SHP77 treated with DMSO at 0.1 percent for 48 hours (cell line): ENCODE measurements around the gene SLC34A3.
"Not testable (repeated sequence)": the region's sequence is repeated elsewhere in the genome, so short reads cannot be mapped to it uniquely, and the experiment has no call there.

Experiments
- DNase-seq: peaks from one replicate; lab custom pipeline; 2025; lab: John Stamatoyannopoulos, UW

Gene SLC34A3

DNA sequence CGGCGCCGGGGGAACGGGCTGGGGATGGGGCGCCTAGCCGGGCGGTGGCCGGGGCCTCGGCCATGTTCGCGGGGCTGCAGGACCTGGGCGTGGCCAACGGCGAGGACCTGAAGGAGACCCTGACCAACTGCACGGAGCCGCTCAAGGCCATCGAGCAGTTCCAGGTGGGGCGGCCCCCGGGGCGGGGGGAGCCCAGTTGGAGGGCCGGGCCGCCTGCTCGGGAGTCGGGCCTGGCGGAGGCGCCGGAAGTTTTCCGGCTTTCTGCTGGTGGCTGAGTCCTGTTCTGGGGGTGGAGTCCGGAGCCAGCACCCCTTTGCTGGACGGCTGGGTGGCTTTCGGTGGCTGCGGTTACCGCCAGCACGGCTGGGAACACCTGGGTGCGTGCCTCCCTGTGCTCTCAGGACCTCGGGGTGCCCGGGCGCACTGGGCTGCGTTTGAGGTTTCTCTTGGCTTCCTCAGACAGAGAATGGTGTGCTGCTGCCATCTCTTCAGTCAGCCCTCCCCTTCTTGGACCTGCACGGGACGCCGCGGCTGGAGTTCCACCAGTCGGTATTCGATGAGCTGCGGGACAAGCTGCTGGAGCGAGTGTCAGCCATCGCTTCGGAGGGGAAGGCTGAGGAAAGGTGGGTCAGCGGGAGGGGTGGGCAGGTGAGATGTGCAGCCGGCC lies 24.9 kb downstream of the SLC34A3 start:
- no peak for DNase-seq

DNA sequence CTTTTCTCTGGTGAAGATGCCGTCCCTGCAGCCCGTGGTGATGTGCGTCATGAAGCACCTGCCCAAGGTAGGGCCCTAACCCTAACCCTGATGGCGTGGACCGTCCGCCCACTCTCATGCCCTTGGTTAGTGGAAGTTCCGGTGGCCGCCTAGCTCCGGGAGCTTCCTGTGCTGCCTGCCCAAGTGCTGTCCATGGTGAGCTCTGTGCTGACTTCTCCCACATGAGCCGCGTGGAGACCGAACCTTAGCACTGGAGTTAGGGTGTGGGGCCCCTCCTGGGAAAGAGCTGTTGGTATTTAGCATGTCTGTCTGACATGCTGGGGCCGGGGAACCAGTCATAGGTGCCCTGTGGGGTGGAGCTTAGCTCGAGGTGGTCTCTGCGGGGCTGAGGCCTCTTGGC lies 25.7 kb downstream of the SLC34A3 start:
- no peak for DNase-seq

DNA sequence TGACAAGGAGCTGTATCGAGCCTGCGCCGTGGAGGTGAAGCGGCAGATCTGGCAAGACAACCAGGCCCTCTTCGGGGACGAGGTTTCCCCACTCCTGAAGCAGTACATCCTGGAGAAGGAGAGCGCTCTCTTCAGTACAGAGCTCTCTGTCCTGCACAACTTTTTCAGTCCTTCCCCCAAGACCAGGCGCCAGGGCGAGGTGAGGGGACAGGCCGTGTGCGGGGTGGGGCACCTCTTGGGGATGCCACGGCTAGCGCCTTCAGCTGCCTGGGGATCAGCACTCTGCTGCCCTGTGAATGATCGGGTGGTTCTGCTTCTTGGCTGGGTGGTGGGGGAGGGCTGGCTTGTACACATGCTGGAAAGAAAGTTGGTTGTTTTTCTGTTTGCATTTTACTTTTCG lies 26.2 kb downstream of the SLC34A3 start:
- DNase-seq, result no peak

DNA sequence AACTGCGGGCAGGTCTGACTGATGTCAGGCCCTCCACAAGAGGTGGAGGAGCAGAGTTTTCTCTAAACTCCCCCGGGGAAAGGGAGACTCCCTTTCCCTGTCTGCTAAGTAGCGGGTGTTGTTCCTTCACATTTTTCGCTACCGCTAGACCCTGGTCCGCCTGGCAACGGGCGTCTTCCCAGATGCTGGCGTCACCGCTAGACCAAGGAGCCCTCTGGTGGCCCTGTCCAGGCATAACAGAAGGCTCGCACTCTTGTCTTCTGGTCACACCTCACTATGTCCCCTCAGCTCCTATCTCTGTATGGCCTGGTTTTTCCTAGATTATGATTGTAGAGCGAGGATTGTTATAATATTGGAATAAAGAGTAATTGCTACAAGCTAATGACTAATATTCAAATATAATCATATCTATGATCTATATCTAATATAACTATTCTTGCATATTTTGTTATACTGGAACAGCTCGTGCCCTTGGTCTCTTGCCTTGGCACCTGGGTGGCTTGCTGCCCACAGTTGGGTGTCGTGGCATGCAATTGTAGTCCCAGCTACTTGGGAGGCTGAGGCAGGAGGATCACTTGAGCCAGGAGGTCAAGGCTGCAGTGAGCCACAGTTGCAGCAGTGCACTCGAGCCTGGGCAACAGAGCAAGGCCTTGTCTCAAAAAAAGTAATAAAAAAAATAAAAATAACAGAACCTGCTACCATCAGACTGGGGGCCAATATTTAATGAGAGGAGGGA lies 31.6 kb downstream of the SLC34A3 start:
- DNase-seq, result not testable (repeated sequence)

DNA sequence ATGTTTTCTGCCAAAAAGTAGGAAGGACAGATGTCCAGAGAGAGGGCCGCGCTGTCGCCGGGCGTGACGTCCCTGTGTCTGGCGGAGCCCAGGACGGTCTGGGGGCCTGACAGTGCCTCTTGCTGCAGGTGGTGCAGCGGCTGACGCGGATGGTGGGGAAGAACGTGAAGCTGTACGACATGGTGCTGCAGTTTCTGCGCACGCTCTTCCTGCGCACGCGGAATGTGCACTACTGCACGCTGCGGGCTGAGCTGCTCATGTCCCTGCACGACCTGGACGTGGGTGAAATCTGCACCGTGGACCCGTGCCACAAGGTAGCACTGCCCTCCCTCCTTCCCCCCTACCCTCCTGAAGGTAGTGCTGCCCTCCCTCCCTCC lies 32.2 kb downstream of the SLC34A3 start:
- no peak for DNase-seq

DNA sequence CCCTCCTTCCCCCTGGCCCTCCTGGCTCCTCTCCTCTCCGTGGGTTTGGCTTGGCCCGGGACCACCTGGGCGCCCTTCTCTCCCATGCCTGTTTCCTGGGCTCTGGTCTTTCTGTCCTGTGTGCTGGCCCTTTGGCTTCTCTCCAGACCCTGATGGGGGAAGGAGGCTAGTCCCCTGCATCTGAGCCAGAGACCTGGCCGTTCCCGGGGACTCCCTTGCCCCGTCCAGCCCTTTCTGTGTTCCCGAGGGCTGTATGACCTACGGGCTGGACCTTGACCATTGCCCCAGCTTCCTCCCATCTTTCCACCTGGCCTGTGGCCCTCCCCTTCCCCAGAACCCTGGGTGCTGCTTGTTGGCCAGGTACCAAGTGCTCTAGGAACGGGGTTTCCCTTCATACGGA lies 32.8 kb downstream of the SLC34A3 start:
- no peak for DNase-seq

DNA sequence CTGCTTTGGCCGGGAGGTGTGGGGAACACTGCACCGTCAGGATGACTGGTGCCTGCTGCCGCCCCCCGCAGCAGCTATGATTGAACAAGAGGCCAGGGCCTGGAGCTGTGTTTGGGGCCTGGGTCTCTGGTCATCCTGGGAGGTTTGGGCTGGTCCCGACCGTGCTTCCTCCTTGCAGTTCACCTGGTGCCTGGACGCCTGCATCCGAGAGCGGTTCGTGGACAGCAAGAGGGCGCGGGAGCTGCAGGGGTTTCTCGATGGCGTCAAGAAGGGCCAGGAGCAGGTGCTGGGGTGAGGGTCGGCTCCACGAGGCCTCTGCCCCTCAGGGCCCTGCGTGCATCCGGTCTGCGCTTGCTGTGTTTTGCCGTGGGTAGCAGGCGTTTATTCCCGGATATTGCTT lies 33.4 kb downstream of the SLC34A3 start:
- DNase-seq, result no peak

DNA sequence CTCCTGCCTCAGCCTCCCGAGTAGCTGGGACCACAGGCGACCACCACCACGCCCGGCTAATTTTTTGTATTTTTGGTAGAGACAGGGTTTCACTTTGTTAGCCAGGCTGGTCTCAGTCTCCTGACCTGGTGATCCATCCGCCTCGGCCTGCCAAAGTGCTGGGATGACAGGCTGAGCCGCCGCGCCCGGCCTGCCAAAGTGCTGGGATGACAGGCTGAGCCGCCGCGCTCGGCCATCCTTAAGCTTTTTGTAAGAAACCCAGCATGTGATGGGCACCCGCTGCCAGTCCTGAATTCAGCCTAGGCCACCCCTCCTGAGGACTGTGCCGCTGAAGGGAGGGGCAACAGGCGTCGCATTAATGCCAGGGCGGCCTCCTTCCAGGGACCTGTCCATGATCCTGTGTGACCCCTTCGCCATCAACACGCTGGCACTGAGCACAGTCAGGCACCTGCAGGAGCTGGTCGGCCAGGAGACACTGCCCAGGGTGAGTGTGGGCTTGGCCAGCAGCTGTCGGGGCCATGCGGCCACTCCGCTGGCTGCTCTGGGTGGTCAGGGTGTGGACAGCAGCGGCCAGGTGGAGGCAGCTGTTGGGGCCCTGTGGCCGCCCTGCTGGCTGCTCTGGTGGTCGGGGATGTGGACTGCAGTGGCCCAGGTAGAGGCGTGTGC lies 34.9 kb downstream of the SLC34A3 start:
- no peak for DNase-seq

DNA sequence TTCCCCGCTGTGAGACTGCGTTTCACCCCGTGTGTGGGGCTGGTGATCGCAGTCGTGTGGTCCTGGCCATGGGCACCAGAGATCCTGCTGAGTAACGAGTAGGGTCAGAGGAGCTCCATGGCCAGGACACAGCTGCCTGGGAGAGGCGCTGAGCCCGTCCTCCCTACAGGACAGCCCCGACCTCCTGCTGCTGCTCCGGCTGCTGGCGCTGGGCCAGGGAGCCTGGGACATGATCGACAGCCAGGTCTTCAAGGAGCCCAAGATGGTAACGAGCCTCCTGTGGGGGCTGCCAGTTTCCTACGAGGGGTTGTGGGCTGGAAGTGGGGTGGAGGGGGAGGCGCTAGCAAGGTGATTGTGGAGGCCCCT lies 35.4 kb downstream of the SLC34A3 start:
- no peak for DNase-seq

DNA sequence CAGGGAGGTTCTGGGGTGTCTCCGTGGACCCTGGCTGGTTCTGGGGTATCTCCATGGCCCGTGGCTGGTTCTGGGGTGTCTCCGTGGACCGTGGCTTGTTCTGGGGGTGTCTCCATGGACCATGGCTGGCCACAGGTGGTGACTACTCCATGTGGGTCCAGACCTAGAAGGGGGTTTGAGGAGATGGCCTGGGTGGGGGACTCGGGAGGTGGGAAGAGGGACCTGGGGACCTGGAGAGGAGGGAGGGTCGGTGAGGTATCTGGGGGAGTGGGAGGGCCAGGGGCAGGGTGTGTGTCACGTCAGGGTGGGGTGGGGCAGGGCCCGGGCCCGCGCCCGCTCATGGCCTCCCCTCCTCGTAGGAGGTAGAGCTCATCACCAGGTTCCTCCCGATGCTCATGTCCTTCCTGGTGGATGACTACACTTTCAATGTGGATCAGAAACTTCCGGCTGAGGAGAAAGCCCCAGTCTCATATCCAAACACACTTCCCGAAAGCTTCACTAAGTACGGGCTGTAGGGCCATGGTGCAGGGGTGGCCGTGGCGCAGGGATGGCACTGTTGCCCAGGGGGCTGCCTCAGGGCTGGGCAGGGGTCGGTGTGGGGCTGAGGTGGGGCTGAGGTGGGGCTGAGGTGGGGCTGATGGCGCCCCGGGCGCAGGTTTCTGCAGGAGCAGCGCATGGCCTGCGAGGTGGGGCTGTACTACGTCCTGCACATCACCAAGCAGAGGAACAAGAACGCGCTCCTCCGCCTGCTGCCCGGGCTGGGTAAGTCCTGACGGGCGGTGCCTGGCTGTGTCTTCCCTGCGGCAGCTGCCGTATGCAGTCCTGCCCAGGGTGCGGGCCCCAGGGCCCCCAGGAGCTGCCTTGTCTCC lies 36.1 kb downstream of the SLC34A3 start:
- DNase-seq, result no peak

DNA sequence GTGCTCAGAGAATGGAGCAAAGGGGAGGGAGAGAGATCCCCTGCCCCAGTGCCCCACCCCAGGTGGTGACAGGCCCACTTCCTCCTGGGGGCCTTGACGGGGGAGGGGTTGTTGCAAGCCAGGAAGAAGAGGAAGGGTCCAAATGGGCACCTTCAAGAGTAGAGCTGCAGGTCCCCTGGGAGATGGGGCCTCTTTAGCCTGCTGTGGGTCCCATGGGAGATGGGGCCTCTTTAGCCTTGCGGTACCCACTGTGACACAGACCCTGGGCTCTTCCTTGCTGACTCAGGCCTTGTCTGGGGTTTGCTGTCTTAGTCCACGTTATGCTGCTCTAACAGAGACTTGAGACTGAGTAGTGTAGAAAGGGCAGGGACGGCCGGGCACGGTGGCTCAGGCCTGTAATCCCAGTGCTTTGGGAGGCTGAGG lies 37.2 kb downstream of the SLC34A3 start:
- no peak for DNase-seq

DNA sequence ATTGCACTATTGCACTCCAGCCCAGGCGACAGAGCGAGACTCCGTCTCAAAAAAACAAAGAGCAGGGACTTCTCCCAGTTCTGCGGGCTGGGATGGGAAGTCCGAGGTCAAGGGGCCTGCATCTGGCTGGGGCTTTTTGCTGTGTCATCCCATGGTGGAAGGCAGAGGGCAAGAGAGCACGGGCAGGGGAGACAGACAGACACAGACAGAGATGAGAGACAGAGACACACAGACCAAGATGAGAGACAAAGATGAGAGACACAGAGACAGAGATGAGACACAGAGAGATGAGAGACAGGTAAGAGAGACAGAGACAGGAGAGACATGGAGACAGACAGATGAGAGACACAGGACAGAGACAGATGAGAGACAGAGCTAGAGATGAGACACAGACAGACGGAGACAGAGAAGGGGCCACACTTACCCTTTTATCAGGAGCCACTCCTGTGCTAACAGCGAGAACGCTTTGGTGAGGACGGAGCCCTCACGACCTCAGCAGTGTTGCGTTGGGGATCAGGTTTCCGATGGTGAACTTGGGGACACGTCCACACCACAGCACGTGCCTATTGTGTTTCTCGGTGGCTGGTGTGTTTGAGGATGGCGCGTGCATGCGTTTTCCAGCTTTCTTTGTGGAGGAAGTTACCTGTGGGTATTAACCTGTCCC lies 38.0 kb downstream of the SLC34A3 start:
- DNase-seq, result no peak

DNA sequence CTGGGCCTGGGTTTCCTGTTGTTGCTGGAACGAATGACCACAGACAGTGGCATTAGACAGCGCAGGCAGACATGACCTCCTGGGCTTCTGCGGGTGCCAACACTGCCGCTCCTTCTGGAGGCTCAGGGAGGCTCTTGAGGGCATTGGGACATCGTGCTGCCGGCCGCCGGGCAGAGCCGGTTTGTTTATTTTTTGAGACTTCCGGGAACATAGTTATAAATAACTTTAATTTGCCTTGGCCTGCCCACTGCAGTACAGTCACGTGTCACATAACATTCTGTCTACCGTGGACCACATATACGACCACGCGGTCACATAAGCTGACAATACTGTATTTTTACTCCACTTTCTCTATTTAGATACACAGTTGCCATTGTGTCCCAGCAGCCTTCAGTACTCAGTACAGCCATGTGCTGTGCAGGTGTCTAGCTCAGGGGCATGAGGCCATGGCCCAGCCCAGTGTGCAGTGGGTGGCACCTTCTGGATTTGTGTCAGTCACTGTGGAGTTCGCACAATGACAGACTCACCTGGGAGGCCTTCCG lies 38.6 kb downstream of the SLC34A3 start:
- DNase-seq, result peak; percentile 45

DNA sequence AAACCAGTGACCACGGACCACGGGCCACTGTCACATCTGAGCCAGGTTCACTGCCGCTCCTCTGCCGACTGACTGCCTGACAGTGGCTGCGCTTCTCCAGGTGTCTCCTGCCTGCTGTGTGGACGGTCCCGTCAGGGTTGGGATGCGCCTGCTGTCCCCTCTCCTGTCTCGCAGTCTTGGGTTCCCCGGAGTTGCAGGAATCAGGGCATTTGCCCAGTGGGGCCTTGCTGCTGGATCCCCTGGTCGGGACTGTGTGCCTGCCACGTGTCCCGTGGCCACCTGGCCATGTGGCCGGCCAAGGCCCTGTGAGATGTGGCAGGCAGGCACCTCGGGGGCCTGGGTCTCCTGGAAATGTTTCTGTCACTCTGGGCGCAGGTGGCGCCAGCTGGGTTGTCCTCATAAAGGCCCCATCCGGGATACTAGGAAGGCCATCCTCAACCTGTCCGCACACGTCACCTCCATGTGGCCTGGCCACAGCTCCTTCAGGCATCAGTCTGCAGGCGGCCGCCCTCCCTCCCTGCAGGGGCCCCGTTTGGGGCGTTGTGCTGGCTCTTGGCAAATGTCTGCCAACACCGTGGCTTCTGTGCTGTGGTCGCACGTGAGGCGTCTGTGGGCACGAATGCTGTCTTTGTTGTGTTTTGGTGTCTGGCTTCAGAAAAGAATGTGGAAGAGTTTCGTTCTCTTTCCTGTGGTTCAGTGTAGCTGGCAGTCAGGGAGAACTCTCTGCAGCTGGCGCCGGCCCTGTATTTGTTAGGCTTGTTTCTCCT lies 40.4 kb downstream of the SLC34A3 start:
- DNase-seq, result no peak

DNA sequence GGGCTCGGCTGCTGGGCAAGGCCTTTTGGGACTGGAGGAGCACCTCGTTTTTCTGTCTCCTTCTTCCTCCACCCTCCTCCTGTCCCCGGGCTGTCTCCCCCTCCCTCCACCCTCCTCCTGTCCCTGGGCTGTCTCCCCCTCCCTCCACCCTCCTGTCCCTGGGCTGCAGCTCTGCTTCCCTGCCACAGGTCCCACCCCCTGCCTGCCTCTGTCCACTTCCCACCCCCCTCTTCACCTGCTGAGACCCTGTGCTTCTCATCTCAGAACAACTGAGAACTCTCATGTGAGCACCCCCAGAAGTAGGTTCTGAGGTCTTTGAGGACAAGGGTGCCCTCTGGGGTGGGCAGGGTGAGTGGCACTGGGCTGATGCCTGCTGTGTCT lies 41.0 kb downstream of the SLC34A3 start:
- DNase-seq, result no peak

DNA sequence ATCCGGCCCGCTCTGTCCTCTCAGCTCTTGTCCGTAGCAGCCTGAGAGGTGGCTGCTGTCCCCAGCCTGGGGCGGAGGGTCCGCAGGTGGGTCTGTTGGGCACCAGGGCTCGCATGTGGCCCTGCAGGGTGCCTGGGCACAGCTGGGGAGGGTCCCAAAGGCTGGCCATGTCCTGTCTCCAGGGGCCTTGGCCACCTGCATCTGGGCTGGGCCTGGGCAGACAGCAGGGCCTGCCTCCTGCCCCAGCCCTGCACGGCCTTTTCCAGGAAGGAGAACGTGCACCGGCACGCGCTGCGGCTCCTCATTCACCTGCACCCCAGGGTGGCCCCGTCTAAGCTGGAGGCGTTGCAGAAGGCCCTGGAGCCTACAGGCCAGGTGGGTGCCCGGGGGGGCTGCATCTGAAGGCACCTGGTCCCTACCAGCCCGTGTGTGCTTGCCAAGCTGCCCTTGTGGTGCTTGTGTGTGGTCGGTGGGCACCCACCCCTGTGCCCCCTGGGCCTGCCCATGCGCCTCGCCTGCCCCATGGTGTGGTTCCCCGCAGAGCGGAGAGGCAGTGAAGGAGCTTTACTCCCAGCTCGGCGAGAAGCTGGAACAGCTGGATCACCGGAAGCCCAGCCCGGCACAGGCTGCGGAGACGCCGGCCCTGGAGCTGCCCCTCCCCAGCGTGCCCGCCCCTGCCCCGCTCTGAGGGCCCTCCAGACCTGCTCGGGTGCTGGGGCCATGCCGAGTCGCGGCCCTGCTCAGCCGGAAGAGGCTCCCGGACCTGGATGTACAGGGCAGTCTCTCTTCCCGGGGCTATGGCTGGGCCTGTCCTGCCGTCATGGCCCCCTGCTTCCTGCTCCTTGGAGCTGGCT lies 41.8 kb downstream of the SLC34A3 start:
- DNase-seq, result no peak

DNA sequence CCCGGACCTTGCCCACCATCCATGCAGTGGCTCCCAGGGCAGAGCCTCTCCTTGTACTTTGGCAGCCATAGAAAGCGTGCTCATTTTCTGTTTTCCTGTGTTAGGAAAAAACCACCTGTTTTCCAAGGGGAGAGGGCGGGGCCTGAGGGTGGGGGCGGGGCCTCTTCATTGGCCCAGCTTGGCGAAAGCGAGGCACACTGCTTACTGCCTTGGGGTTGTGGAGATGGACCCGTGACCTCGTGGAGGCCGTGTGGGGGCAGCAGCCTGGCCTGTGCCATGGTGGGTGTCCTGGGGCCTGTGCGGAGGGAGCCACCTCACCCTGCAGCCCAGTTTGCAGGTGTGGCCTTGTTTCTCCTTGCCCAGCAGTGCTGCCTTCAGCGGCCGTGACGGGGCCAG lies 42.4 kb downstream of the SLC34A3 start:
- DNase-seq, result no peak

DNA sequence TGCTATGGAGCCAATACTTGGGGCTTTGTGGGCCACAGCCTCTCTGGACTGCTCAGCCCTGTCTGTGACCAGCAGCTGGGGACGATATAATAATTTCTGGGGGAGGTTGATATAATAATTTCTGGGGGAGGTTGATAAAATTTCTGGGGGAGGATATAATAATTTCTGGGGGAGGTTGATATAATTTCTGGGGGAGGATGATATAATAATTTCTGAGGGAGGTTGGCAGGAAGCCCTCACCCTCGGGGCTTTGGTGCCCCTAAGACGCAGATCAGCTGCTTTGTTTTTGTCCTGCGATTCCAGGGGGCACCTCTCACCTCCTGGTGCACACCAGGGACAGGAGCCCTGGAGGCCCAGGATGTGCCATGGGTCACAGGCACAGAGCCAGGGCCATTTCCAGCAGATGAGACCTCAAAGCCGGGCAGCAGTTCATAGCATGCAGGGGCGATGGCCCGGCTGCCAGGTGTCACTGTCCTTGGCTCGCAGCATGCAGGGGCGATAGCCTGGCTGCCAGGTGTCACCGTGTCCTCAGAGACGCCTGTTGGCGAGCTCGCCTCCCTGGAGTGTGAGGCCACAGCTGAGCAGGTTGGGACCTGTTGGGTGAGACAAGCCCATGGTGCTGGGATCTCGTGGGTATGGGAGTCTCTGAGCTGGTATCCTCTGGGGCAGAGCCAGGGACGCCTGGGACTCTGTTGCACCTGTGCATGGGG lies 43.1 kb downstream of the SLC34A3 start:
- peak; percentile 38 for DNase-seq

DNA sequence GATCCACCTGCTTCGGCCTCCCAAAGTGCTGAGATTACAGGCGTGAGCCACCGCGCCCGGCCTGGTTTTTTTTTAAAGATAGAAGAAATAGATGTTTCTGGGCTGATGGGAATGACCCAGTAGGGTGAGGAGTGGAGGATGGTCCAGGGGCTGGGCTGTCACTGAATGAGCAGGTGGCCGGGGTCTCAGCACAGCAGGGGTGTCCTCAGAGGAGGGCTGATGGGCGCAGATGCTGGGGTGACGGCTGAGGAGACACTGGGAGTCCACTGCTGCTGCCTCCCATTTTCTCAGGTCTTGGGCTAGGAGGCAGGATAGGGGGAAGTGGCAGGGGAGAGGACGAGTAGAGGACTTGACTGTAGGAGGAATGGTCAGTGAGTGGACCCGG lies 44.5 kb downstream of the SLC34A3 start:
- DNase-seq, result no peak
